ENCODE data around the gene USP12.

Gene USP12

DNA sequence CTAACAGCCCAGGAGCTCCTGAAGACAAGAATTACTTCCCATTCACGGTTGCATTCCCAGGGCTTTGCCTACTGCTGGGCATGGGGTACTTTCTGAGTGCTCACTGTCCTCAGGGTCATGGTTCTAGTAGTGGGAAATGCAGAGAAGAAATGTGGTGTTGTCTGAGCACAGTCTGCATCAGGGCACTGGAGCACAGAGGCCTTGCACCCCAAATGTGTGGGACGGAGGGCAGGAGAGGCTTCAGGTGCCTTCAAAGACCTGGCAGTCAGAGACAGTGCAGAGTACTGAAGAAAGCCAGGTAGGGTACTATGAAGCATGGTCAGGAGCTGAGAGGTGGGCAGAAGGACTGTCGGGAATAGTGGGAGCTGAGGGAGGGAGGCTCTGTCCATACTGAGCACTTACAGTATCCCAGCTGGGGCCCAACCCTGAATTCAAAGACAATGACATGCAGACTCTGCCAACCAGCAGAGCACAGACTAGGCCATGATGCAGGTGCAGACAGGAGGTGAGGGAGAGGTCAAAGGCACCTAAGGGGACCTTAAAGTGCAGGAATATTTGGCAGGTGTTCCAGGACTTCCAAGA, 144.4 kb downstream of the USP12 start:
- no peak for DNase-seq

DNA sequence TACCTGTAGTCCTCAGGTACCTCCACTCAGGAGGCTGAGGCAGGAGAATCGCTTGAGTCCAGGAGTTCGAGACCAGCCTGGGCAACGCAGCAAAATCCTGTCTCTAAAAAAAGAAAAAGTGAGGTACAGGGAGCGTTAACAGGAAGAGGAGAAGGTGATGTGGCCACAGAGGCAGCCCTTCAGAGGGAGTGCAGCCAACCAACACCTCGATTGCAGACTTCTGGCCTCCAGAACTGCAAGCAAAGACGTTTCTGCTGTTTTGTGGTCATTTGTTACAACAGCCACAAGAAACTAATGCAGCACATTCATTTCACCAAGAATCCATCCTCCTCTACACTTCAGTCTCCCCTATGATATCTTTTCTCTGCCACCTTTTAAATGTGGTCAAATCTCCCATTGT, 145.2 kb downstream of the USP12 start:
- DNase-seq = no peak

DNA sequence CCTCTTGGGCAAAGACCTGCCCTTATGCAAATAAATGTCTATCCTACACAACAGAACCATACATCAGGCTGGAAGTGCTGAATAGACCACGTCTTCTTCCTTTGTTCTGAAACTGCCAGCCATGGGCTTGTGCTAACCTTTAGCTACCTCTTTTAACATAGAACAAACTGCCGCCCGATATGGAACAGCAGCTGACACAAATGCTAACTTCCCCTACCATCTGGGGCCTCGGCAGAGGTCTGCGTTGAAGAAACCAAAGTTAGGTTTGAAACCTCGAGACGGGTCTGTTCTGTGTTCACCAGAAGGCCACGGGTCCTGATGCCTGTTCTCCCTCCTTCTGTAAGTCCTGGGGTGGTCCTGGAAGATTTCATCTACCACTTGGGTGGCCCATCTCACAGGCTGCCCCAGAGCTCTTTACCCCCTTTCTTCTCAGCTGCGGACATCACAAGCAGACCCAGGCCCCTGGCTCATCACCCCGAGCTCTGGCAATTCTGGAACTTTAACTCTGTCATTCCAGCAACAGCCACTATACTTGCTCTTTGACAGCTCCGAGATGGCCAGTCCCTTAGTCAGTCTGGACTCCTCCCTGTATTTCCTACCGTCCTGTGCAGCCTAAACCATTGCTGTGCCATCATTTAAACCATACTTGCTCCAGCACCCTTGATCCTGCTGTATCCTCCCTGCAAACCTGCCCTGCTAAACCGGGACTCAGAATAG, 146.7 kb downstream of the USP12 start:
- no peak for DNase-seq

DNA sequence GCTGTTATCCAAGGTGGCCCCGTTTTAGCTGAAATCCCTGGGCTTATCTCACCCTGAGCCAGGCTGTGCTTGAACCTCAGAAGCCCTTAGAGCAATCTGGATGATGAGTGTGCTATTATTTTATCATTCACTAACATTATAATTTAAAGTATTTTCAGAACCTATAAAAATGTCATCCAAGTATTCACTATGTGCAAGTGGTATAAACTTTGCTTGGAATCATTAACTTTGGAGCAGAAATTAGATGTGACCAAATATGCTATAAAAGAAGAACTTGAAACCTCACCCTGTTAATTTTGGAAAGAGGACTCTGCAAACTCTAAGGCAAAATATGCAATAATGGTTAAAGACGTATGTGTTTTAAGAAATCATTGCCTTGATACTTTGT, 147.5 kb downstream of the USP12 start:
- DNase-seq = no peak

DNA sequence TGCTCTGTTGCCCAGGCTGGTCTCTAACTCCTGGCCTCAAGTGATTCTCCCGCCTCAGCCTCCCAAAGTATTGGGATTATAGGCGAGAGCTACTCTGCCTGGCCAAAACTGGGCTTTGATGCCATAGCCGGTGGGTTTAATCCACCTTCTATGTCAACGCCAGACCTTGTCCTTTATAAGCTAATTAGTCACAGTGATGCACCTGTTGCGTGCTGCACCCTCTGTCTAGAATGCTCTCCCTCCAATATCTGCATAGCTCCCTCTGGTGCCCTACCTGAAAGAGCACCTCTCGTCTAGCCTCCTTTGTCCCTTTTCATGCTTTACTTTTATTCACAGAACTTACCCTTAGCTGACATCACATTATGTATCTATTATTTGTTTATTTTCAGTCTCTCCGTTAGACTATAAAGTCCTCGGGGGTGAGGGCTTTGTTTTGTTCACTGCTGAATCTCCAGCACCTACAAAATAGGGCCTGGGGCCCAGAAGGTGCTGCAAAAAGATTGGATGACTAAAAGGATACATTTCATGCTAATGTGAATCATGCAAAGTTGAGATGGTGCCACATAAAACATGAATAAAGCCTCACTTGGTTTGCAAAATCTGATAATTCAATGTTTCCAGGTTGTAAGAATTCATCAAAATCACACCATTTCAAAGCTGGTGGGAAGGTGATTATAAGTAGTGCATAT, 148.1 kb downstream of the USP12 start:
- DNase-seq = no peak

DNA sequence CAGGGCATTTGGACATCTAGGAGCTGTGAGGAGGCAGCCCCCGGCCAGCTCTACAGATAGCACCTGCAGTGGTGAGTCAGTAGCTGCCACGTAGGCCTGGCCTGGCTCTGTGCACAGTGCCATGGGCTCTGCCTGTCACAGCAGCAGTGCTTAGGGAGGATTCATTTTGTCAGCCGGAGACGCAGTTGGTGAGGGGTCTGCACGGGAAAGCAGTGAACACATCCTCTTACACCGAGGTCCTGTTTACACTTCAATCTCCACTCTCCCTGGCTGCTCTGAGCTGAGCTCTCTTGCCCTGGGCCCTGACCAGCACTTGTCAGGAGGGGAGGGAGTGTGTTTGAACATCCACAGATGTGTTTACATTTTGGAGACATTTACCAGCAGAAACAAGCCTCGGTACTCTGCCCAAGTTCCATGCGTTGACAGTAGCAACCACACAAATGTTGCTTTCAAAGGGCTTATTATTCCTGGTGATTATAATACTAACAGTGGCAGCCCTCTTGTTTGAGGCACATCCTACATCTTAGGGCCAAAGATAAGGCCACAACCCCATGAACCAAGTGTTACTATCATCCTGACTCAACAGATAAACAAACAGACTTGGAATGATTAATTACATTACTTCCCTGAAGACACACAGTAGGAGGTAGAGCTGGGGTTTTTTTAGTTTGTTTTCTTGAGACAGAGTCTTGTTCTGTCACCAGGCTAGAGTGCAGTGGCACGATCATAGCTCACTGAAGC, 148.9 kb downstream of the USP12 start:
- no peak for DNase-seq

DNA sequence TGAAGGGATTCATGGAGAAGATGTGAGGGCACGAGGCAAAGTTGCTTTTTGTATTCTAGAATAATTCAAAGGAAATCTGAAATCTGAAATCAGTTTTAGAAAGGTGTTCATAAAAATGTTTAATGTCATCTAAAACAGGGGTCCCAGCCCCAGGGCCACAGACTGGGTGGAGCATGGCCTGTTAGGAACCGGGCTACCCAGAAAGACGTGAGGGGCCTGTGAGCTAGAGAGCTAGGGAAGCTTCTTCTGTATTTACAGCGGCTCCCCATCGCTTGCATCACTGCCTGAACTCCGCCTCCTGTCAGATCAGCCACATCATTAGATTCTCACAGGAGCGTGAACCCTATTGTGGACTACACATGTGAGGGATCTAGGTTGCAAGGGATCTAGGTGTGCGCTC, 151.2 kb downstream of the USP12 start:
- DNase-seq = no peak

DNA sequence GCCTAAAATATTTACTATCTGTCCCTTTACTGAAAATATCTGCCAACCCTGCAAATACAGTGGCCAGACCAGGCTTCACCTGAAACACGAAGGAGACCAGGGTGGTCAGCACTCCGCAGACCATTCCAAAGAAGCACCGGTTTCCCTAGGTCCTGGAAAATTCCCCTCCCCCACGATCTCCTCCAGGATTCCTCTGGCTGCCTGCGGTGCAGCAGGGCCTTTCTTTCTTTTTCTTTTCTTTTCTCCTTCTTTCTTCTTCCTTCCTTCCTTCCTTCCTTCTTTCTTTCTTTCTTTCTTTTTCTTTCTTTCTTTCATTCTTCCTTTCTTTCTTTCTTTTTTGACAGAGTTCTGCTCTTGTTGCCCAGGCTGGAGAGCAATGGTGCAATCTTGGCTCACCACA, 152.7 kb downstream of the USP12 start:
- no peak for DNase-seq

DNA sequence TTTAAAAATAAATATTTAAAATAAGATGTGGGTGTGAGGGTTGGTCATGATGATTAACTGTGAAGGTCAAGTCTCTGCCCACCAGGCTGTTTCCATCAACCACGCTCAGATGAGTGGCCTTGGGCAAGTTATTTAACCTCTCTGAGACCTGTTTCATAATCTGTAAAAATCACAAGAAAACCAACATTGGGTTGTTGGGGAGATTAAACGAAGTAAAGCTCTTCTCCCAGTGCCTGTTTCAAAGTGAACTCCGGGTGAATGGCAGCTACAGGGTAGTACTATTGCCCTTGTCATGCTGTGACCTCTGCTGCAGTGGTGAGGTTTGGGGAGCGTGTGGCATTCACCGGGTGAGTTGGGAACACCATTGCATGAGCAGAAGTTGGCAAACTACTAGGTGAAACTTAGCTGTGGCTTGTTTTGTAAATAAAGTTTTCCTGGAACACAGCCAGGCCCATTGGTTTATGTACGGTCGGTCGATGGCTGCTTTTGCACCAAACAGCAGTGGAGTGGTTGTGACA, 153.2 kb downstream of the USP12 start:
- no peak for DNase-seq

DNA sequence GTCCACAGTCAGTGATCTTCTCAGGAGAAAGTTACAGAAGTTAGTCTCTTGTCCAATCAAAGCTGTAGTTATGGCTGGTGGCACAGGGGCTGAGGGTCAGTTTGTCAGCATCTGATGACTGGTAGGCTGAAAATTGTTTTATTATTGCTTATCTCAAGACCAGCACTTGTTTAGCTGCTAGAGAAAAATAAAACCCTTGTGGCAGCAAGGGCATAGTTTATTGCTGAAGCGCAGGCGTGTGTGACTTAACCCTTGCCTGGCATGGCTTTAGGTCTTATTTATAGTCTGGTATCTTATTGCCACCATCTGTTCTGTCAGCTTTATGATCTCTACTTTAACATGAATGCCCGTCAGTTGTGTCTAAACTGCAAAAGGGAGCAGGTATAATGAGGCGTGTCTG, 154.7 kb downstream of the USP12 start:
- DNase-seq = no peak

Measured in activated CD8-positive, alpha-beta memory T cell treated with anti-CD3 and anti-CD28 coated beads, Interleukin-2, amount 50 U/mL, for 4 hours (primary cell).